IMR-90 (cell line): Measurements from ENCODE around the gene EXOC6. TPM values are rescaled to one million over a fixed set of nuclear protein-coding genes. Genes with fewer than 3 reads are reported as not detected.

Source experiments
- ATAC-seq: fragments of 200-7000 bp; cut with Tn5 transposase; 2 replicates; pipeline ENCODE4 v1.9.1; 2020; ENCODE audit warnings: low read depth, mild to moderate bottlenecking, moderate library complexity
- BruUV-seq: library from RNA; stranded (reverse); fragments of 400-500 nt; replicated peaks from 2 replicates; lab custom pipeline; 2021; lab: Mats Ljungman, UMichigan
- CTCF ChIA-PET: fragments of 300-600 bp; formaldehyde crosslinking; extraction: SDS; loops from one replicate; lab custom pipeline; 2021; ENCODE audit warnings: antibody characterized with exemption; lab: Yijun Ruan, JAX
- POLR2A ChIA-PET: fragments of 300-600 bp; sonication (Branson Sonifier 250); formaldehyde crosslinking; loops from one replicate; lab custom pipeline; 2022; ENCODE audit warnings: antibody characterized with exemption; ENCODE audit not compliant: unreplicated experiment; lab: Charles Lee
- DNase-seq: peaks from one replicate; pipeline ENCODE4 v3.0.0; 2013
- H2AFZ ChIP-seq: replicated peaks from 2 replicates; pipeline ENCODE3; 2013; ENCODE audit warnings: low read length, mild to moderate bottlenecking; ENCODE audit not compliant: poor library complexity
- H2AK5ac ChIP-seq: 2 replicates; pipeline ENCODE4 v1.6.1; 2013; ENCODE audit warnings: low read depth, low read length, inconsistent platforms
- H2AK9ac ChIP-seq: replicated peaks from 2 replicates; pipeline ENCODE3; 2013; ENCODE audit warnings: mild to moderate bottlenecking, low read depth, low read length, moderate library complexity; ENCODE audit not compliant: poor library complexity
- H2BK120ac ChIP-seq: 2 replicates; pipeline ENCODE4 v1.6.1; 2013; ENCODE audit warnings: low read depth, low read length, inconsistent platforms
- H2BK15ac ChIP-seq: 3 replicates; pipeline ENCODE4 v1.6.1; 2013; ENCODE audit warnings: low read depth, low read length, inconsistent platforms
- H2BK20ac ChIP-seq: 2 replicates; pipeline ENCODE4 v1.6.1; 2013; ENCODE audit warnings: low read depth, mild to moderate bottlenecking, inconsistent platforms, low read length, moderate library complexity
- H2BK5ac ChIP-seq: 2 replicates; pipeline ENCODE4 v1.6.1; 2013; ENCODE audit warnings: mild to moderate bottlenecking, low read depth, low read length, inconsistent platforms; ENCODE audit not compliant: poor library complexity, severe bottlenecking
- H3K14ac ChIP-seq: replicated peaks from 2 replicates; pipeline ENCODE4 v1.6.1; 2013; ENCODE audit warnings: low read depth, low read length, inconsistent platforms
- H3K18ac ChIP-seq: 2 replicates; pipeline ENCODE4 v1.6.1; 2013; ENCODE audit warnings: low read depth, low read length, control low read depth
- H3K23ac ChIP-seq: 2 replicates; pipeline ENCODE4 v1.6.1; 2013; ENCODE audit warnings: low read depth, low read length, inconsistent platforms
- H3K27ac ChIP-seq: 2 replicates; pipeline ENCODE4 v1.5.1; 2013; ENCODE audit warnings: mild to moderate bottlenecking, control low read depth, low read length; ENCODE audit not compliant: insufficient read depth
- H3K27me3 ChIP-seq: 2 replicates; pipeline ENCODE4 v1.6.1; 2013; ENCODE audit warnings: low read length; ENCODE audit not compliant: control insufficient read depth, insufficient read depth
- H3K36me3 ChIP-seq: 2 replicates; pipeline ENCODE4 v1.6.1; 2013; ENCODE audit warnings: low read length, mixed read lengths; ENCODE audit not compliant: control insufficient read depth, insufficient read depth
- H3K4ac ChIP-seq: 2 replicates; pipeline ENCODE4 v1.6.1; 2013; ENCODE audit warnings: low read depth, low read length, inconsistent platforms
- H3K4me1 ChIP-seq: 2 replicates; pipeline ENCODE4 v1.6.1; 2013; ENCODE audit warnings: low read length, mixed read lengths; ENCODE audit not compliant: control insufficient read depth, insufficient read depth
- H3K4me2 ChIP-seq: 2 replicates; pipeline ENCODE4 v1.6.1; 2013; ENCODE audit warnings: low read depth, mild to moderate bottlenecking, control low read depth, low read length, moderate library complexity
- H3K4me3 ChIP-seq: 2 replicates; pipeline ENCODE4 v1.5.1; 2013; ENCODE audit warnings: low read depth, mild to moderate bottlenecking, control low read depth, low read length, moderate library complexity; ENCODE audit not compliant: insufficient read depth
- H3K56ac ChIP-seq: 2 replicates; pipeline ENCODE4 v1.6.1; 2013; ENCODE audit warnings: low read length, inconsistent platforms; ENCODE audit not compliant: insufficient read depth; ENCODE audit errors: extremely low read depth
- H3K79me1 ChIP-seq, 2 experiments: 2 replicates each; pipeline ENCODE4 v1.6.1; 2013; ENCODE audit warnings: low read length in 2 of 2, inconsistent platforms in 1 of 2, low read depth in 1 of 2
- H3K9ac ChIP-seq: 2 replicates; pipeline ENCODE4 v1.6.1; 2013; ENCODE audit warnings: low read depth, low read length, control low read depth
- H3K9me1 ChIP-seq: 2 replicates; pipeline ENCODE4 v1.6.1; 2013; ENCODE audit warnings: low read length, inconsistent platforms; ENCODE audit not compliant: insufficient read depth
- H3K9me3 ChIP-seq: 2 replicates; pipeline ENCODE4 v1.6.1; 2013; ENCODE audit warnings: low read length; ENCODE audit not compliant: control insufficient read depth, insufficient read depth
- H4K20me1 ChIP-seq: 2 replicates; pipeline ENCODE4 v1.6.1; 2013; ENCODE audit warnings: low read length, inconsistent platforms; ENCODE audit not compliant: insufficient read depth
- H4K5ac ChIP-seq: 2 replicates; pipeline ENCODE4 v1.6.1; 2013; ENCODE audit warnings: mild to moderate bottlenecking, low read depth, low read length, control low read depth
- H4K8ac ChIP-seq, 2 experiments: 2 replicates each; pipeline ENCODE4 v1.6.1; 2013; ENCODE audit warnings: low read depth in 2 of 2, low read length in 2 of 2, control low read depth in 1 of 2, inconsistent platforms in 1 of 2
- H4K91ac ChIP-seq: 2 replicates; pipeline ENCODE4 v1.6.1; 2013; ENCODE audit warnings: low read depth, low read length, inconsistent platforms; ENCODE audit not compliant: insufficient read depth
- CHD1 ChIP-seq: IDR thresholded peaks from 2 replicates; pipeline ENCODE4 v1.6.1; 2012; ENCODE audit warnings: low read depth, low read length, improper control_type of control experiment
- CTCF ChIP-seq: conservative IDR thresholded peaks from 2 replicates; pipeline ENCODE4 v1.5.1; 2012; ENCODE audit warnings: mild to moderate bottlenecking, low read depth, low read length, improper control_type of control experiment
- ELK1 ChIP-seq: fragments of 150-350 bp; IDR thresholded peaks from 2 replicates; pipeline ENCODE4 v1.6.1; 2016; ENCODE audit warnings: low read depth, mild to moderate bottlenecking, low read length, moderate library complexity, borderline replicate concordance
- FOS ChIP-seq: fragments of 150-350 bp; IDR thresholded peaks from 2 replicates; pipeline ENCODE4 v1.6.1; 2016; ENCODE audit warnings: low read depth, low read length
- RAD21 ChIP-seq: IDR thresholded peaks from 2 replicates; pipeline ENCODE4 v1.6.1; 2012; ENCODE audit warnings: low read length, improper control_type of control experiment
- SMC3 ChIP-seq: fragments of 150-350 bp; IDR thresholded peaks from 2 replicates; pipeline ENCODE4 v1.6.1; 2016; ENCODE audit warnings: low read depth, mild to moderate bottlenecking, antibody characterized with exemption, low read length, moderate library complexity
- USF2 ChIP-seq: fragments of 150-350 bp; IDR thresholded peaks from 2 replicates; pipeline ENCODE4 v1.6.1; 2017; ENCODE audit warnings: mild to moderate bottlenecking, antibody characterized with exemption, low read length, low read depth
- WGBS, 2 experiments: methylation state at CpG; one replicate each; pipeline versions ENCODE4 v1.1.5 to v1.1.7; 2013; ENCODE audit warnings: missing lambda C conversion rate in 2 of 2; ENCODE audit not compliant: insufficient read length in 1 of 2; ENCODE audit errors: extremely low coverage in 2 of 2; 5-methylcytosine and 5-hydroxymethylcytosine counted together
- dilution Hi-C: fragments of 300-500 bp; cut with HindIII; formaldehyde crosslinking; loops from one replicate; pipeline ENCODE4 v1.14.3; 2018; ENCODE audit warnings: low sequenced_read_pairs; ENCODE audit not compliant: unreplicated experiment
- in situ Hi-C: fragments of 300-500 bp; cut with MboI; formaldehyde crosslinking; loops from 3 replicates; pipeline ENCODE4 v1.14.3; 2019; ENCODE audit warnings: low sequenced_read_pairs, inconsistent platforms, mixed read lengths
- intact Hi-C: fragments of 100-400 bp; cut with micrococcal nuclease; formaldehyde crosslinking; loops from 2 replicates; pipeline ENCODE4 v1.10.0; 2022
- polyA plus RNA-seq, 3 experiments: library from polyadenylated mRNA; depleted of rRNA; stranded (reverse); fragments of >200 nt; gene quantifications; 2 replicates each; pipeline ENCODE4 v1.2.3, GENCODE V29; 2012; ENCODE audit warnings: low replicate concordance in 1 of 3
- total RNA-seq: library from RNA; depleted of rRNA; stranded (reverse); fragments of >200 nt; gene quantifications from 2 replicates; pipeline ENCODE4 v1.2.3, GENCODE V29; 2012

Gene EXOC6
- total and polyA plus RNA-seq, 2 of the 4 experiments (the other 2 are of a cell fraction): 4.5 to 11.5 TPM

GRCh38 chr10:93039721-93040120, 191.4 kb downstream of the EXOC6 start:
- H3K27ac ChIP-seq: no peak overlapping the region
- ChIA-PET POLR2A (no interaction called here), CTCF (interaction anchor here (0.6 to 1.4 kb wide), 3 partner anchors 33 to 132 kb away, joined by 3 read pairs; no protein-coding TSS in a partner anchor)

More at GRCh38 chr10:93039721-93040120, 191.4 kb downstream of the EXOC6 start:
- ATAC-seq: peak; percentile 82
- Histone ChIP-seq H4K91ac (no peak overlapping the region), H3K9me1 (no peaks in the 10 kb centered on the region), H2AFZ (no peak overlapping the region), H2AK5ac (no peak overlapping the region), H3K14ac (no peak overlapping the region; the same call in 1 of the 2 replicates), H3K4me1 (no peaks in the 10 kb centered on the region; the same call in 1 of the 2 replicates), H4K5ac (no peak overlapping the region), H3K4me2 (no peak overlapping the region), H3K56ac (no peak overlapping the region), H3K27me3 (no peaks in the 10 kb centered on the region), H3K79me1 (no peaks in the 10 kb centered on the region), H2BK20ac (no peak overlapping the region), H2BK15ac (no peak overlapping the region), H3K18ac (no peak overlapping the region), H3K4ac (no peak overlapping the region), H3K23ac (no peak overlapping the region), H2BK5ac (no peak overlapping the region), H3K9me3 (no peaks in the 10 kb centered on the region), H4K20me1 (no peaks in the 10 kb centered on the region), H3K9ac (no peak overlapping the region), H3K36me3 (no peaks in the 10 kb centered on the region), H4K8ac (no peak overlapping the region), H2BK120ac (no peak overlapping the region), H3K4me3 (no peak overlapping the region), H2AK9ac (no peak overlapping the region)
- TF ChIP-seq RAD21: peak; percentile 78
- TF ChIP-seq USF2: no peak
- no peak for TF ChIP-seq ELK1
- peak; percentile 68 for TF ChIP-seq SMC3
- TF ChIP-seq CHD1: no peak
- no peak for TF ChIP-seq FOS
- TF ChIP-seq CTCF: peak; percentile 69
- in situ Hi-C loops (no loop called here), intact Hi-C loops (loop anchor here (1.0 kb wide), 3 partner anchors 33 to 154 kb away; no protein-coding TSS in a partner anchor), dilution Hi-C loops (no loop called here)
- WGBS, 2 experiments: 0% methylated on average over 2 of the region's 3 CpGs; no CpG with 5 or more reads in 1 of the 2 experiments
- no TSS peak for BruUV-seq
- DNase-seq: peak; percentile 46
